IPS-NIHi11 (cell line): ENCODE data around the gene TBCD.

Experiments used
- DNase-seq: peaks from one replicate; pipeline ENCODE4 v3.0.0; 2012; ENCODE audit warnings: mixed read lengths, low spot score

The TBCD gene

GRCh38 chr17:82751571-82752370 is at the start of gene TBCD:
Gene TBCD, plus strand, starts transcription at chr17:82752065. Its CDS starts 129 bp downstream, at chr17:82752194.
- peak; percentile 95 for DNase-seq

GRCh38 chr17:82702231-82702927 is 49.5 kb upstream of the TBCD start:
- DNase-seq, result no peak

- DNase-seq, result no peak
Measured at GRCh38 chr17:82703036-82703745, 48.7 kb upstream of the TBCD start.

GRCh38 chr17:82703935-82704865 is 47.7 kb upstream of the TBCD start:
- DNase-seq, result no peak

- DNase-seq, result no peak
Measured at GRCh38 chr17:82704886-82705285, 47.0 kb upstream of the TBCD start.

- DNase-seq, result no peak
Measured at GRCh38 chr17:82705756-82706155, 46.1 kb upstream of the TBCD start.

- DNase-seq, result peak; percentile 61
Measured at GRCh38 chr17:82709024-82709675, 42.7 kb upstream of the TBCD start.

- DNase-seq, result no peak
Measured at GRCh38 chr17:82709676-82710498, 42.0 kb upstream of the TBCD start.

GRCh38 chr17:82710499-82711232 is 41.2 kb upstream of the TBCD start:
- peak; percentile 55 for DNase-seq

GRCh38 chr17:82713071-82713723 is 38.7 kb upstream of the TBCD start:
- no peak for DNase-seq

- DNase-seq, result peak; percentile 99
Measured at GRCh38 chr17:82716203-82717010, 35.5 kb upstream of the TBCD start, which contains the start of gene FN3KRP. Gene FN3KRP, plus strand, starts transcription at chr17:82716706. Its CDS starts 50 bp downstream, at chr17:82716756.

- DNase-seq, result no peak
Measured at GRCh38 chr17:82718986-82719685, 32.7 kb upstream of the TBCD start.

GRCh38 chr17:82720204-82720603 is 31.7 kb upstream of the TBCD start:
- no peak for DNase-seq

- DNase-seq, result no peak
Measured at GRCh38 chr17:82722341-82723013, 29.4 kb upstream of the TBCD start.

GRCh38 chr17:82723169-82723807 is 28.6 kb upstream of the TBCD start:
- no peak for DNase-seq

GRCh38 chr17:82726427-82726826 is 25.4 kb upstream of the TBCD start:
- DNase-seq, result no peak
